GM13977 (cell line): ENCODE data around the gene MAP3K14.

Experiments used
- DNase-seq: peaks from one replicate; pipeline ENCODE4 v3.0.0; 2012; ENCODE audit warnings: low spot score
- CTCF ChIP-seq: IDR thresholded peaks from 2 replicates; pipeline ENCODE4 v1.5.1; 2012; ENCODE audit warnings: mild to moderate bottlenecking, control low read depth; ENCODE audit not compliant: insufficient read depth; ENCODE audit errors: extremely low read depth, missing control alignments
- in situ Hi-C: fragments of 300-500 bp; cut with MboI; formaldehyde crosslinking; loops from one replicate; pipeline ENCODE4 v1.12.0; 2022; ENCODE audit warnings: low sequenced_read_pairs, low pct_unique_long_range_greater_than_20kb, mixed read lengths, inconsistent platforms; ENCODE audit not compliant: unreplicated experiment

Gene MAP3K14

GRCh38 chr17:45266372-45266926 lies 50.4 kb downstream of the MAP3K14 start:
- in situ Hi-C loops = no loop called here
- no peak for TF ChIP-seq CTCF
- DNase-seq = no peak

GRCh38 chr17:45265821-45266220 lies 51.0 kb downstream of the MAP3K14 start:
- no peak for TF ChIP-seq CTCF
- DNase-seq = no peak

GRCh38 chr17:45264988-45265387 lies 51.8 kb downstream of the MAP3K14 start:
- no peak for DNase-seq
- in situ Hi-C loops = no loop called here
- no peak for TF ChIP-seq CTCF

More at GRCh38 chr17:45265821-45266220, 51.0 kb downstream of the MAP3K14 start:
- in situ Hi-C loops = no loop called here

- in situ Hi-C loops = no loop called here
- DNase-seq = no peak
- TF ChIP-seq CTCF = no peak
Observed at GRCh38 chr17:45264430-45264829, 52.4 kb downstream of the MAP3K14 start.

- DNase-seq = no peak
- in situ Hi-C loops = no loop called here
- TF ChIP-seq CTCF = no peak
Observed at GRCh38 chr17:45263477-45263860, 53.4 kb downstream of the MAP3K14 start.

GRCh38 chr17:45262516-45263476 lies 54.0 kb downstream of the MAP3K14 start:
- no peak for DNase-seq
- in situ Hi-C loops = no loop called here
- no peak for TF ChIP-seq CTCF
